NCI-H2029 treated with DMSO at 0.1 percent for 48 hours (cell line): ENCODE results near the gene TASP1.
"Not testable (repeated sequence)": the region's sequence is repeated elsewhere in the genome, so short reads cannot be mapped to it uniquely, and the experiment has no call there.

Experiments
- DNase-seq: peaks from one replicate; lab custom pipeline; 2025; lab: John Stamatoyannopoulos, UW

Gene TASP1

DNA sequence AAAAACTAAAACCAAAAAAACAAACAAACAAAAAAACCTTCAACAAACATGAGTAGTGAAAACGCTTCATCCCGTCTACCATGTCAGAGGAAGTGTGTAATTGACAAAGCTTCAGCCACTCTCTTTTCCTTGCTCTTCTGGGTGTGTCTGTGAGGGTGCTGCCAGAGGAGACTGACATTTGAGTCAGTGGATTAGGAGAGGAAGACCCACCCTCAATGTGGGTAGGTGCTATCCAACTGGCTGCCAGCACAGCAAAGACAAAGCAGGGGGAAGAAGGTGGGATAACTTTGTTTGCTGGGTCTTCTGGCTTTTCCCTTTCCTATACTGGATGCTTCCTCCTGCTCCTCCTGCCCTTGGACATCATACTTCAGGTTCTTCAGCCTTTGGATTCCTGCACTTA, 145.6 kb downstream of the TASP1 start:
- DNase-seq, result no peak

- no peak for DNase-seq
Observed at GRCh38 chr20:13492001-13492481, 146.7 kb downstream of the TASP1 start.

DNA sequence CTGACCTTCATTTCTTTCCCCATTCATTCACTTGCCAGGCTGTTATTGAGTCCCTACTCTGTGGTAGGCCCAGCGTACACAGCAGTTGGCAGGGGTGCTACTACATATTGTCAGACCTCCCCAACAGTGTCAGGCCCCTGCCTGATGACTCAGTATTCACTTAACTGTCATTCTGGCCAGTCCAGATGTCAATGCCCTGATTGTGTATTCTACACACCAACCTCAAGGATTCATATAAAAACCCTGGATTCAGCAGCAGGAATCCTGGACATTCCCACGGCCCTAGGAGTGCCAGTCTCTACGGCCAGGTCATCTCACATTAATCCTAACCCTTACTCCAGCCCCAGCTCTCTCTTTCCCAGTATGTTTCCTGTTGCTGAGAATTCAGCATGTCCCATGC, 151.5 kb downstream of the TASP1 start:
- no peak for DNase-seq

- DNase-seq, result no peak
Observed at GRCh38 chr20:13486694-13487093, 152.0 kb downstream of the TASP1 start.

- DNase-seq, result no peak
Observed at GRCh38 chr20:13485576-13485975, 153.2 kb downstream of the TASP1 start.

DNA sequence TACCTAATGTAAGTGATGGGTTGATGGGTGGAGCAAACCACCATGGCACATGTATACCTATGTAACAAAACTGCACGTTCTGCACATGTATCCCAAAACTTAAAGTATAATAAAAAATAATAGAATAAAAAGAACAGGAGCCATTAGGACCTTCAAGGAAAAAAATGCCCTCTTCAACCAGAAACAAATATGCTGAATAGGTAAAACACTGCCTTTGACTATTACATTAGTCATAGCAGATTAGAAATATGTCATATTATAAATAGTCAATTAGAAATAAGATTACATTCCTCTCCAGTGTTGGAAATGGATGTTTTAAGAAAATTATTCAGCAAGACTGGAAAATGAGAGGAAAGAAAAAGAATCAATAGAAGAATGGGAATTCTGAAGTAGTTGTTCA, 153.7 kb downstream of the TASP1 start:
- DNase-seq, result not testable (repeated sequence)

DNA sequence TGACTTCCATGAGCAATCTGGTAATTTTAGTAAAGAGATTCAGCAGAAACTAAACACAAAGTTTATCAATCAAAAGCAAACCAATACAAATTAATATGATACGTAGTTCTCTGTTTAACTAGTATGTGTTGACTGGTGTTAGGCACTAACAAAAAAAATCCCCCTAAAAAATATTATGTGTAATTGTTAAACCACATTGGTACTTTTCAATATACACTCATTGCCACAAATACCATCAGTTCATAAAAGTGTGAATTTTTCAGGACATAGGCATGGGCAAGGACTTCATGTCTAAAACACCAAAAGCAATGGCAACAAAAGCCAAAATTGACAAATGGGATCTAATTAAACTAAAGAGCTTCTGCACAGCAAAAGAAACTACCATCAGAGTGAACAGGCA, 155.3 kb downstream of the TASP1 start:
- not testable (repeated sequence) for DNase-seq

GRCh38 chr20:13478366-13478765, 160.4 kb downstream of the TASP1 start:
- no peak for DNase-seq

- no peak for DNase-seq
Observed at GRCh38 chr20:13474467-13474866, 164.3 kb downstream of the TASP1 start.

DNA sequence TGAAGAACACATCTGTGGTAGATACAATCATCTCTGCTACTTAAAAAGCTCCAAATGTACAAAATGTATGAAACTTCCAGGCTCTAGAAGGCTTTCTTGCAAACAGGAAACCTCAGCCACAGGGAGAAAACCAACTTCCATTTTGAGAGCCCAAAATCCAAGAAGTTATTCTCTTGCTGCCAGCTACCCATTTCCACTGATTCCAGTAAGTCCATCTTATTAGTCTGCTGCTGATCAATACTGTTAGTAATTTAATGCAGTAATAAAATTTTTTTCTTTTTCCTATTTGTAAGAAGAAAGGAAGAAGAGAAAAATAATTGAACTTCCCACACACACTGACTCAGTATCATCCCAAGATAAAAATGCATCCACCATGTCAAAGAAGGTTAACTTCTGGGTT, 169.5 kb downstream of the TASP1 start:
- no peak for DNase-seq

GRCh38 chr20:13468166-13468565, 170.6 kb downstream of the TASP1 start:
- DNase-seq, result no peak

DNA sequence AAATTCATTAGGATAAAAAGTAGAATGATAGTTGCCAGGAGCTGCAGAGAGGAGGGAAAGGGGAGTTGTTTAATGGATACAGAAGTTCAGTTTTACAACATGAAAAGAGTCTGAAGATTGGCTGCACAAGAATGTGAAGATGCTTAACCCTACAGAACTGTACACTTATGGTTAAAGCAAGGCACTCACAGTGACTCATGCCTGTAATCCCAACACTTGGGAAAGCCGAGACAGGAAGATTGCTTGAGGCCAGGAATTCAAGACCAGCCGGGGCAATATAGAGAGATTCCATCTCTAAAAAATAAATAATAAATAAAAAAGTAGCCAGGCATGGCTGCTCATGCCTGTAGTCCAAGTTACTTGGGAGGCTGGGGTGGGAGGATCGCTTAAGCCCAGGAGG, 174.0 kb downstream of the TASP1 start:
- no peak for DNase-seq

DNA sequence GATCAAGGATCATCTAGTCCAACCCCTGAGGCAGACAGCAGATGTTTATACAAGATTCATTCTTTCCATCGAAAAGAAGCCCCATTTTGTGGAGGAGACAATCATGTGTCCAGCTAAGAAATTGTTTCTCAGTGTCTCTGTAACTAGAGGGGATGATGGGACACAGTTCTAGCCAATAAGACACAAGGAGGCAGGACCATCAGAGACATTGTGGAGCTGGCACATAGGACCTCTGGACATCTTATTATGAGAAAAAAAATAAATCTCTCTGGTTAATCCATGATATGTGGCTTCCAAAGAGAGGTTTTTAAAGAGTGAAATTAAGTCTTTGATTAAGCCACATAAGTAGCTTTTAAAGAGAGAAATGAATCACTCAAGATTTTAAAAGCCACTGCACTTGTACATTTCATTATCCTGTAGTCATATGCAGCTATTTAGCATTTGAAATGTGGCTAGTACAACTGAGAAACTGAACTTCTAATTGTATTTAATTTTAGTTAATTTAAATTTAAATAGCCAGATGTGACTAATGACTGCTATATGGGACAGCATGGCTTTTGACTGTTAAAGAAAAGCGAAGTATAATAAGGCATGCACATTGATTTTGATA, 176.8 kb downstream of the TASP1 start:
- no peak for DNase-seq

GRCh38 chr20:13458860-13459451, 179.8 kb downstream of the TASP1 start:
- peak; percentile 10 for DNase-seq

- no peak for DNase-seq
Observed at GRCh38 chr20:13457487-13457886, 181.2 kb downstream of the TASP1 start.

- DNase-seq, result no peak
Observed at GRCh38 chr20:13455713-13456112, 183.0 kb downstream of the TASP1 start.

- DNase-seq, result no peak
Observed at GRCh38 chr20:13453367-13453766, 185.4 kb downstream of the TASP1 start.

GRCh38 chr20:13452470-13453124, 186.1 kb downstream of the TASP1 start:
- DNase-seq, result no peak

DNA sequence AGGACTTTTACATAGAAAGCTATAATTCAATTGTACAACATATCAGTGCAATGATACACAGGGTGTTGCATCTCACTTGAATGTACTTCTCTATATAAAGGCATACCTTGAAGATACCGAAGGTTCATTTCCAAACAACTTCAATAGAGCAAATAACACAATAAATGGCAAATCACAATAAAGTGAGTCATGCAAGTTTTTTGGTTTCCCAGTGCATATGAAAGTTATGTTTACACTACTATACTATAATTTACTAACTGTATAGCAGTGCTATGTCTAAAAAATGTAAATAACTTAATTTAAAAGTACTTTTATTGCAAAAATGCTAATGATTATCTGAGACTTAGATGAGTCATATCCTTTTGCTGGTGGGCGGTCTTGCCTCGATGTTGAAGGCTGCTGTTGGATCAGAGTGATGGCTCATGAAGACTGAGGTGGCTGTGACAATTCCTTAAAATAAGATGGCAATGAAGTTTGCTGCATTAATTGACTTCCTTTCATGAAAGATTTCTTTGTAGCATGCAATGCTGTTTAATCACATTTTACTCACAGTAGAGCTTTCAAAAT, 188.8 kb downstream of the TASP1 start:
- no peak for DNase-seq

DNA sequence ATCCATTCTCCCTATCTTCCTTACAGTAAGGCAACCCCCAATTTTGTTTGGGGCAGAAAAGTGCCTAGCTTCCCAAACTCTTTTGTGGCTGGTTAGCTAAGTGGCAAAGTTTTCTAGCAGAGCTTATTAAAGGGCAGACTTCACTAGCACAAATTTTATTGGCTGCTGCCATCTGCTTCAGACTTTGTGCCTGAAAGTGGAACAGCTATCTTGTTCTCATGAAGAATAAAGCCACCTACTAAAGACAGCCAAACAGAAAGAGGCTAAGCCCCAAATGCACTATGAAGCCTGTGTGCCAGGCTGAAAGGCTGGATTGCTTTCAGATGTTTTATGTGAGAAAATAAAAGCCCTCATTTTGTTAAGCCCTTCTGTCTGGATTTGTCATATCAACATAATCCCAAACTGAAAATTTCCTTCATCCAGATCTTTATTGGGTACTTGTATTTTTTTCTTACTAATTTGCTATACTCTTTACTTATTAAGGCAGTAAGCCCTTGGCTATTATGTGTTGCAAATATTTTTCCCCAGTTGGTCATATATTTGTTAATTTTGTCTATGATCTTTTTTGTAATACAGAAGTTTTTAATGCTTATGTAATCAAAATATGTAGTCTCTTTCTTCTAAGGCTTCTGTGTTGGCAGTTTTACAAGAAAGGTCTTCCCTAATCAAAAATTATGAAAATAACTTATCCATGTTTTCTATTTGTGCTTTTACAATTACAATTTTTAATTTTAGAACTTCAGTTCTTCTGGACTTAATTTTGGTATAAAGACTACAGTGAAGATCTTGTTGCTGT, 191.1 kb downstream of the TASP1 start:
- DNase-seq, result no peak

GRCh38 chr20:13443690-13444089, 195.0 kb downstream of the TASP1 start:
- DNase-seq, result no peak

DNA sequence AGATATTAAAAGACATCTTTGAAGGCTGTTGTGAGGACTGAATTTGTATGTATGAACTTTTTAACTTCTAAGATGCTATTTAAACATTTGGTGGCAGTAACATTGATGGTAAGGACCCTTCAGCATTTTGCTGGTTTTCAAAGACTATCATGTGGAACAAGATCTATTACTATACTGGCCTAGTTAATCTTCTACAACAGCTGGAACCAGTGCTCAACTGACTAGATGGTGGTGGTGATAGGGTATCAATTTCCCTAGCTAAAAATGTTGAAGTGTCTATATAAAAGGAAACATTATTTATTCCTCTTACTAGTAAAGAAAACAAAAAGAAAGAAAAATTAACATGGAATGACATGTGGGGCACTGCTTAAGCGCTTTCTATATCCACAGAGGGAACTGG, 195.7 kb downstream of the TASP1 start:
- no peak for DNase-seq
